ENCODE measurements around the gene MBD6.

DNA sequence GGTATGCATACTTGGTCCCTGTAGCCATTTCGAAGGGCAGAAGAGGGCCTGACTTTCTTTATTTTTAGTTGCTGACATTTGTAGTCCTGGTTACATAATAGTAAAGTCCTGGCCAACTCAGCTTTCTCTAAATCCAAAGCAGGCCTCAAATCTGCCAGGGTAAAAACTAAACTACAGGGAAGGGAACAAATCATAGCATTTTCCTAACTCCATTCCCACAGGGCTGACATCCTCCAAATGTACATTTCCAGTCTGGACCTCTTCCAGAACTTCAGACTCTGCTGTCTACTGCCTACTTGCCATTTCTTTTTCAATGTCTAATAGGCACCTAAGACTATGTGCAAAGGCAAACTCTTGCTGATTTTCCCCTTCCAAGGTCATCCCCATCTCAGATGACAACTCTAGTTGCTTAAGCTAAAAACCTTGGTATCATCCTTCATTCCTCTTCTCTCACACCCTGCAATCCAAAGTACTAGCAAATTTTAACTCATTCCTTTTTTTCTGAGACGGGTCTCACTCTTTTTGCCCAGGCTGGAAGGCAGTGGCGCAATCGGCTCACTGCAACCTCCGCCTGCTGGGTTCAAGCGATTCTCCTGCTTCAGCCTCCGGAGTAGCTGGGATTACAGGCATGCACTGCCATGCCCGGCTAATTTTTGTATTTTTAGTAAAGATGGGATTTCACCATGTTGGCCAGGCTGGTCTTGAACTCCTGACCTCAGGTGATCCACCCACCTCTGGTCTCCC is 4.3 kb upstream of the MBD6 start:
- TF ChIP-seq, protein P1, sequence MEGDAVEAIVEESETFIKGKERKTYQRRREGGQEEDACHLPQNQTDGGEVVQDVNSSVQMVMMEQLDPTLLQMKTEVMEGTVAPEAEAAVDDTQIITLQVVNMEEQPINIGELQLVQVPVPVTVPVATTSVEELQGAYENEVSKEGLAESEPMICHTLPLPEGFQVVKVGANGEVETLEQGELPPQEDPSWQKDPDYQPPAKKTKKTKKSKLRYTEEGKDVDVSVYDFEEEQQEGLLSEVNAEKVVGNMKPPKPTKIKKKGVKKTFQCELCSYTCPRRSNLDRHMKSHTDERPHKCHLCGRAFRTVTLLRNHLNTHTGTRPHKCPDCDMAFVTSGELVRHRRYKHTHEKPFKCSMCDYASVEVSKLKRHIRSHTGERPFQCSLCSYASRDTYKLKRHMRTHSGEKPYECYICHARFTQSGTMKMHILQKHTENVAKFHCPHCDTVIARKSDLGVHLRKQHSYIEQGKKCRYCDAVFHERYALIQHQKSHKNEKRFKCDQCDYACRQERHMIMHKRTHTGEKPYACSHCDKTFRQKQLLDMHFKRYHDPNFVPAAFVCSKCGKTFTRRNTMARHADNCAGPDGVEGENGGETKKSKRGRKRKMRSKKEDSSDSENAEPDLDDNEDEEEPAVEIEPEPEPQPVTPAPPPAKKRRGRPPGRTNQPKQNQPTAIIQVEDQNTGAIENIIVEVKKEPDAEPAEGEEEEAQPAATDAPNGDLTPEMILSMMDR (IDR thresholded peaks at IDR 0.05; ENCODE audit: insufficient read depth, low read length, poor library complexity, severe bottlenecking), result no peak
- no peak for TF ChIP-seq EZH2phosphoT487 (conservative IDR thresholded peaks at IDR 0.05; ENCODE audit: low read length)

Data from SU-DHL-6 (cell line).